GM12878 (cell line): ENCODE data around the gene LRRC37A3. TPM values are rescaled to one million over a fixed set of nuclear protein-coding genes. Genes with fewer than 3 reads are reported as not detected.

Experiments
- ATAC-seq: fragments of 200-7000 bp; cut with Tn5 transposase; 3 replicates; pipeline ENCODE4 v1.9.1; 2020; ENCODE audit warnings: mild to moderate bottlenecking, moderate library complexity
- BruUV-seq: library from RNA; stranded (reverse); fragments of 400-500 nt; replicated peaks from 2 replicates; lab custom pipeline; 2021; lab: Mats Ljungman, UMichigan
- CTCF ChIA-PET: fragments of 300-600 bp; sonication (Branson Sonifier 250); formaldehyde crosslinking; extraction: SDS; loops from one replicate; lab custom pipeline; 2021; ENCODE audit warnings: inconsistent platforms; lab: Yijun Ruan, JAX
- POLR2A ChIA-PET: fragments of 350-600 bp; formaldehyde crosslinking; extraction: SDS; loops from one replicate; lab custom pipeline; 2021; ENCODE audit warnings: inconsistent platforms; lab: Charles Lee
- RAD21 ChIA-PET: fragments of 300-600 bp; sonication (Branson Sonifier 250); formaldehyde crosslinking; loops from one replicate; lab custom pipeline; 2023; ENCODE audit warnings: antibody characterized with exemption; ENCODE audit not compliant: unreplicated experiment; lab: Charles Lee
- SMC1A ChIA-PET: fragments of 300-600 bp; sonication (Branson Sonifier 250); formaldehyde crosslinking; loops from one replicate; lab custom pipeline; 2023; ENCODE audit not compliant: unreplicated experiment, uncharacterized antibody; lab: Charles Lee
- DNase-seq: peaks from one replicate; pipeline ENCODE4 v3.0.0-alpha.2; 2011; ENCODE audit warnings: low read depth, low spot score
- FAIRE-seq: peaks from 3 replicates; lab custom pipeline; 2011; peaks lifted over from hg19 to GRCh38; lab: Jason Lieb, UNC
- H2AFZ ChIP-seq: 2 replicates; pipeline ENCODE4 v1.6.0; 2011; ENCODE audit warnings: low read depth, low read length, control low read depth; ENCODE audit not compliant: control insufficient read depth
- H3K27ac ChIP-seq: 2 replicates; pipeline ENCODE4 v1.5.1; 2011; ENCODE audit warnings: control low read depth; ENCODE audit not compliant: control insufficient read depth, insufficient read depth
- H3K27me3 ChIP-seq, 2 experiments: replicated peaks in 1 of 2; 2 replicates each; pipeline versions ENCODE4 v1.6.0 to v1.6.1; 2011; ENCODE audit warnings: low read length in 1 of 2; ENCODE audit not compliant: control insufficient read depth in 2 of 2, insufficient read depth in 2 of 2
- H3K36me3 ChIP-seq, 2 experiments: 2 replicates each; pipeline ENCODE4 v1.5.1; 2011; ENCODE audit warnings: low read length in 1 of 2; ENCODE audit not compliant: control insufficient read depth in 2 of 2, insufficient read depth in 2 of 2
- H3K4me1 ChIP-seq: 2 replicates; pipeline ENCODE4 v1.6.1; 2011; ENCODE audit warnings: mild to moderate bottlenecking, low read length, moderate library complexity, mixed read lengths; ENCODE audit not compliant: control insufficient read depth, insufficient read depth
- H3K4me2 ChIP-seq: 2 replicates; pipeline ENCODE4 v1.6.0; 2011; ENCODE audit warnings: control low read depth; ENCODE audit not compliant: control insufficient read depth, insufficient read depth
- H3K4me3 ChIP-seq: fragments of 200-600 bp; sonication (generic); 2 replicates; pipeline ENCODE4 v1.5.1; 2016
- H3K79me2 ChIP-seq: 2 replicates; pipeline ENCODE4 v1.6.0; 2011; ENCODE audit warnings: low read length; ENCODE audit not compliant: control insufficient read depth, insufficient read depth
- H3K9ac ChIP-seq: 2 replicates; pipeline ENCODE4 v1.8.0; 2011; ENCODE audit warnings: low read length, control low read depth, mixed read lengths; ENCODE audit not compliant: control insufficient read depth, insufficient read depth
- H3K9me3 ChIP-seq: replicated peaks from 3 replicates; pipeline ENCODE4 v1.5.1; 2011; ENCODE audit warnings: mild to moderate bottlenecking, low read length; ENCODE audit not compliant: control insufficient read depth, insufficient read depth
- H4K20me1 ChIP-seq: 2 replicates; pipeline ENCODE4 v1.6.0; 2011; ENCODE audit not compliant: control insufficient read depth, insufficient read depth
- ATF7 ChIP-seq: fragments of 450-650 bp; IDR thresholded peaks from 2 replicates; pipeline ENCODE4 v1.6.1; 2016; ENCODE audit warnings: low read depth, mild to moderate bottlenecking
- BACH1 ChIP-seq: fragments of 450-650 bp; IDR thresholded peaks from 2 replicates; pipeline ENCODE4 v1.6.1; 2017; ENCODE audit warnings: mild to moderate bottlenecking, borderline replicate concordance
- CREM ChIP-seq: IDR thresholded peaks from 2 replicates; pipeline ENCODE4 v1.6.1; 2014; ENCODE audit warnings: antibody characterized with exemption, low read depth
- E4F1 ChIP-seq: fragments of 450-650 bp; IDR thresholded peaks from 2 replicates; pipeline ENCODE4 v1.6.1; 2018; ENCODE audit warnings: borderline replicate concordance, mild to moderate bottlenecking; ENCODE audit not compliant: partially characterized antibody
- FOXK2 ChIP-seq: fragments of 450-650 bp; IDR thresholded peaks from 2 replicates; pipeline ENCODE4 v1.6.1; 2017; ENCODE audit warnings: mild to moderate bottlenecking, moderate library complexity
- HDAC6 ChIP-seq: fragments of 200-600 bp; sonication (generic); IDR thresholded peaks from one replicate; pipeline ENCODE4 v1.8.0; 2017; ENCODE audit warnings: antibody characterized with exemption; ENCODE audit not compliant: unreplicated experiment
- IKZF2 ChIP-seq, 2 experiments: fragments of 450-650 bp; IDR thresholded peaks; 2 replicates each; pipeline ENCODE4 v1.6.1; 2017; ENCODE audit warnings: mild to moderate bottlenecking in 2 of 2, moderate library complexity in 2 of 2
- IRF3 ChIP-seq: fragments of 450-650 bp; IDR thresholded peaks from 2 replicates; pipeline ENCODE4 v1.6.1; 2014; ENCODE audit warnings: mild to moderate bottlenecking
- JUND ChIP-seq: IDR thresholded peaks from 2 replicates; pipeline ENCODE4 v1.6.1; 2012; ENCODE audit warnings: low read depth, mild to moderate bottlenecking, low read length, improper control_type of control experiment, moderate library complexity
- MAX ChIP-seq: IDR thresholded peaks from 2 replicates; pipeline ENCODE4 v1.6.1; 2012; ENCODE audit warnings: low read depth, low read length, improper control_type of control experiment
- MYB ChIP-seq: fragments of 150-350 bp; IDR thresholded peaks from 2 replicates; pipeline ENCODE4 v1.6.1; 2014; ENCODE audit warnings: mild to moderate bottlenecking, low read depth, low read length, borderline replicate concordance
- NFXL1 ChIP-seq: fragments of 450-650 bp; IDR thresholded peaks from 2 replicates; pipeline ENCODE4 v1.6.1; 2017; ENCODE audit warnings: antibody characterized with exemption, mild to moderate bottlenecking, borderline replicate concordance
- PAX8 ChIP-seq: fragments of 450-650 bp; IDR thresholded peaks from 2 replicates; pipeline ENCODE4 v1.6.1; 2017; ENCODE audit warnings: mild to moderate bottlenecking, moderate library complexity
- RUNX3 ChIP-seq: IDR thresholded peaks from 2 replicates; pipeline ENCODE4 v1.6.1; 2012; ENCODE audit warnings: low read length, inconsistent platforms
- in situ Hi-C: fragments of 300-500 bp; cut with MboI; formaldehyde crosslinking; loops from 9 replicates; pipeline ENCODE4 v1.14.3; 2018; ENCODE audit warnings: mixed read lengths
- intact Hi-C: fragments of 100-400 bp; cut with micrococcal nuclease; formaldehyde crosslinking; loops from one replicate; pipeline ENCODE4 v1.14.2; 2022; ENCODE audit not compliant: unreplicated experiment
- polyA plus RNA-seq, 11 experiments: library from polyadenylated mRNA; depleted of rRNA in 4 of 11; unstranded in 6 of 11; stranded (reverse) in 5 of 11; fragments of >200 nt; fragmentation: Nextera tagmentation in 4 of 11; fragmentation: Illumina TruSeq in 1 of 11; extraction: Ambion mirVana in 4 of 11; extraction: Trizol in 1 of 11; gene quantifications; 1 replicate in 1 of 11; 2 replicates in 10 of 11; pipeline versions ENCODE4 v1.2.1 to v1.2.3, GENCODE V29; 2011 to 2016; ENCODE audit warnings: inconsistent platforms in 2 of 11, missing spikeins in 2 of 11, low read depth in 1 of 11
- total RNA-seq, 4 experiments: library from RNA; depleted of rRNA in 3 of 4; stranded (reverse); fragments of >200 nt in 3 of 4; fragmentation: Illumina TruSeq in 1 of 4; extraction: Trizol in 1 of 4; gene quantifications; 2 replicates each; pipeline versions ENCODE4 v1.2.1 to v1.2.3, GENCODE V29; 2013 to 2021

The LRRC37A3 gene
- total and polyA plus RNA-seq, 10 of the 15 experiments (the other 5 are each of a cell fraction or from before 2014, with no cell fraction given), result 0.18 to 10.0 (median 2.7) TPM

GRCh38 chr17:64950871-64951270 is 31.6 kb upstream of the LRRC37A3 start (continued):
- TF ChIP-seq E4F1, result no peak
- TF ChIP-seq IKZF2 (IDR thresholded peaks at IDR 0.05), result no peak
- no peak for TF ChIP-seq FOXK2
- no peak for TF ChIP-seq MAX
- no peak for TF ChIP-seq HDAC6
- no peak for TF ChIP-seq ATF7
- no peak for TF ChIP-seq PAX8
- no peak for TF ChIP-seq BACH1
- no peak for TF ChIP-seq CREM
- TF ChIP-seq IRF3, result no peak
- no peak for TF ChIP-seq RUNX3
- TF ChIP-seq NFXL1, result no peak

GRCh38 chr17:64947152-64947551 is 27.9 kb upstream of the LRRC37A3 start:
- H3K4me1 ChIP-seq, result no peaks in the 10 kb centered on the region
- no peak overlapping the region for H3K27ac ChIP-seq
- DNase-seq (no peak), ATAC-seq (no peak), FAIRE-seq (no peak)
- H3K79me2 ChIP-seq, result no peaks in the 10 kb centered on the region
- H4K20me1 ChIP-seq, result no peaks in the 10 kb centered on the region
- RAD21 ChIA-PET, result no interaction called here
- no peak overlapping the region for H2AFZ ChIP-seq
- SMC1A ChIA-PET, result no interaction called here
- H3K4me3 ChIP-seq, result no peak overlapping the region
- in situ Hi-C loops (loop anchor here (10.0 kb wide), 1 partner anchor 172 kb away; no protein-coding TSS in a partner anchor), intact Hi-C loops (no loop called here)
- POLR2A ChIA-PET, result no interaction called here
- CTCF ChIA-PET, result no interaction called here
- H3K27me3 ChIP-seq, result no peaks in the 10 kb centered on the region
- no peak for TF ChIP-seq MYB
- TF ChIP-seq JUND, result no peak
- H3K9me3 ChIP-seq, result no peaks in the 10 kb centered on the region
- H3K4me2 ChIP-seq, result no peak overlapping the region
- no peak overlapping the region for H3K9ac ChIP-seq
- BruUV-seq, result no TSS peak
- H3K36me3 ChIP-seq, result no peaks in the 10 kb centered on the region
